DND-41 (cell line): ENCODE results near the gene FER1L5.

Source experiments
- ATAC-seq: fragments of 200-7000 bp; cut with Tn5 transposase; 3 replicates; pipeline ENCODE4 v1.9.1; 2021; ENCODE audit warnings: low read depth; ENCODE audit not compliant: insufficient read depth
- DNase-seq: peaks from one replicate; pipeline ENCODE4 v3.0.0-alpha.2; 2020
- H2AFZ ChIP-seq: 2 replicates; pipeline ENCODE4 v1.6.0; 2012; ENCODE audit warnings: low read depth, low read length
- H3K27ac ChIP-seq: 2 replicates; pipeline ENCODE4 v1.5.1; 2012; ENCODE audit warnings: low read length, inconsistent platforms
- H3K27me3 ChIP-seq: fragments of 200-600 bp; sonication (generic); 2 replicates; pipeline ENCODE4 v1.6.0; 2012; ENCODE audit warnings: low read length, mild to moderate bottlenecking, inconsistent platforms; ENCODE audit not compliant: insufficient read depth, poor library complexity
- H3K36me3 ChIP-seq: 2 replicates; pipeline ENCODE4 v1.5.1; 2012; ENCODE audit warnings: low read length, inconsistent platforms; ENCODE audit not compliant: insufficient read depth
- H3K4me1 ChIP-seq: 2 replicates; pipeline ENCODE4 v1.5.1; 2012; ENCODE audit warnings: mild to moderate bottlenecking, low read length; ENCODE audit not compliant: insufficient read depth
- H3K4me2 ChIP-seq: 2 replicates; pipeline ENCODE4 v1.6.0; 2012; ENCODE audit warnings: mild to moderate bottlenecking, moderate library complexity, low read length, inconsistent platforms; ENCODE audit not compliant: insufficient read depth
- H3K4me3 ChIP-seq, 2 experiments: fragments of 200-600 bp in 1 of 2; shearing (Covaris generic) in 1 of 2; 2 replicates each; pipeline ENCODE4 v1.5.1; 2012 to 2016; ENCODE audit warnings: inconsistent platforms in 2 of 2, low read length in 2 of 2, mild to moderate bottlenecking in 2 of 2, low read depth in 1 of 2, moderate library complexity in 1 of 2
- H3K79me2 ChIP-seq: 2 replicates; pipeline ENCODE4 v1.6.0; 2012; ENCODE audit warnings: low read length, inconsistent platforms; ENCODE audit not compliant: insufficient read depth
- H3K9ac ChIP-seq: 2 replicates; pipeline ENCODE4 v1.6.0; 2012; ENCODE audit warnings: low read depth, mild to moderate bottlenecking, inconsistent platforms, low read length, moderate library complexity
- H3K9me3 ChIP-seq: 2 replicates; pipeline ENCODE4 v1.5.1; 2012; ENCODE audit warnings: low read length, moderate library complexity, mild to moderate bottlenecking, inconsistent platforms; ENCODE audit not compliant: insufficient read depth, severe bottlenecking
- H4K20me1 ChIP-seq: 2 replicates; pipeline ENCODE4 v1.6.0; 2012; ENCODE audit warnings: low read length; ENCODE audit not compliant: insufficient read depth
- CTCF ChIP-seq: IDR thresholded peaks from 2 replicates; pipeline ENCODE4 v1.5.1; 2012; ENCODE audit warnings: borderline replicate concordance, low read length, moderate library complexity, mild to moderate bottlenecking; ENCODE audit not compliant: poor library complexity, severe bottlenecking; ENCODE audit errors: extremely low read depth
- EZH2 ChIP-seq: IDR thresholded peaks from 3 replicates; pipeline ENCODE4 v1.6.1; 2012; ENCODE audit warnings: borderline replicate concordance, low read depth, mild to moderate bottlenecking, moderate library complexity, low read length, inconsistent platforms; ENCODE audit not compliant: severe bottlenecking

Gene FER1L5

GRCh38 chr2:96690306-96691021 lies 47.9 kb downstream of the FER1L5 start:
- no peak for TF ChIP-seq CTCF
- TF ChIP-seq EZH2: no peak
- Histone ChIP-seq H3K4me2 (no peak overlapping the region), H3K27me3 (no peaks in the 10 kb centered on the region), H3K36me3 (no peaks in the 10 kb centered on the region), H3K79me2 (no peaks in the 10 kb centered on the region), H3K27ac (no peak overlapping the region), H4K20me1 (no peaks in the 10 kb centered on the region; the same call in 1 of the 2 replicates), H3K4me3 (no peak overlapping the region), H3K9ac (no peak overlapping the region), H3K4me1 (no peaks in the 10 kb centered on the region), H2AFZ (no peak overlapping the region), H3K9me3 (no peaks in the 10 kb centered on the region)
- no peak for DNase-seq
- no peak for ATAC-seq

- DNase-seq (no peak), ATAC-seq (no peak)
- Histone ChIP-seq H3K4me2 (no peak overlapping the region), H3K27me3 (no peaks in the 10 kb centered on the region), H3K36me3 (no peaks in the 10 kb centered on the region), H3K9ac (no peak overlapping the region), H3K4me1 (no peaks in the 10 kb centered on the region), H2AFZ (no peak overlapping the region), H3K4me3 (no peak overlapping the region), H3K27ac (no peak overlapping the region), H3K79me2 (no peaks in the 10 kb centered on the region), H3K9me3 (no peaks in the 10 kb centered on the region), H4K20me1 (no peaks in the 10 kb centered on the region; the same call in 1 of the 2 replicates)
- TF ChIP-seq EZH2: no peak
- TF ChIP-seq CTCF: no peak
Measured at GRCh38 chr2:96691022-96691612, 48.6 kb downstream of the FER1L5 start.

GRCh38 chr2:96692094-96692971 lies 49.8 kb downstream of the FER1L5 start:
- Histone ChIP-seq H3K9me3 (no peaks in the 10 kb centered on the region), H3K79me2 (no peaks in the 10 kb centered on the region), H3K4me2 (no peak overlapping the region), H3K4me1 (no peaks in the 10 kb centered on the region), H3K9ac (no peak overlapping the region), H4K20me1 (no peaks in the 10 kb centered on the region; the same call in 1 of the 2 replicates), H3K36me3 (no peaks in the 10 kb centered on the region), H3K27ac (no peak overlapping the region), H2AFZ (no peak overlapping the region), H3K4me3 (no peak overlapping the region), H3K27me3 (no peaks in the 10 kb centered on the region)
- TF ChIP-seq CTCF: no peak
- TF ChIP-seq EZH2: no peak
- ATAC-seq (no peak), DNase-seq (no peak)
